A549 (cell line): ENCODE measurements around the gene TLR2. TPM values are rescaled to one million over a fixed set of nuclear protein-coding genes. Genes with fewer than 3 reads are reported as not detected.

Source experiments
- ATAC-seq, 2 experiments: fragments of 200-7000 bp in 1 of 2; fragments of >200 bp in 1 of 2; cut with Nextera tagmentation in 1 of 2; cut with Tn5 transposase in 1 of 2; 3 replicates each; pipeline versions ENCODE4 v1.8.0 to v1.9.1; 2018 to 2020; ENCODE audit warnings: mild to moderate bottlenecking in 1 of 2, moderate library complexity in 1 of 2
- CTCF ChIA-PET: fragments of 300-600 bp; sonication (Branson Sonifier 250); formaldehyde crosslinking; extraction: SDS; loops from one replicate; lab custom pipeline; 2021; ENCODE audit warnings: antibody characterized with exemption, inconsistent platforms; lab: Yijun Ruan, JAX
- POLR2A ChIA-PET: fragments of 350-600 bp; formaldehyde crosslinking; extraction: SDS; loops from one replicate; lab custom pipeline; 2021; ENCODE audit warnings: antibody characterized with exemption, inconsistent platforms; lab: Yijun Ruan, JAX
- DNase-seq, 2 experiments: peaks; one replicate each; pipeline versions ENCODE4 v3.0.0 to v3.0.0-alpha.2; 2011 to 2016; ENCODE audit warnings: low read depth in 1 of 2, low spot score in 1 of 2
- FAIRE-seq: peaks from 2 replicates; lab custom pipeline; 2011; peaks lifted over from hg19 to GRCh38; lab: Jason Lieb, UNC
- H3K27ac ChIP-seq, 2 experiments: fragments of >200 bp; sonication (Bioruptor Twin); formaldehyde crosslinking; 3 replicates each; pipeline ENCODE4 v1.5.1; 2016 to 2017
- H3K4me1 ChIP-seq: fragments of >200 bp; sonication (Bioruptor Twin); formaldehyde crosslinking; 3 replicates; pipeline ENCODE4 v1.6.1; 2016
- H3K4me2 ChIP-seq: fragments of >200 bp; sonication (Bioruptor Twin); formaldehyde crosslinking; 3 replicates; pipeline ENCODE4 v1.6.1; 2016
- H3K4me3 ChIP-seq: fragments of >200 bp; sonication (Bioruptor Twin); formaldehyde crosslinking; 3 replicates; pipeline ENCODE4 v1.5.1; 2016
- H3K9me3 ChIP-seq: fragments of >200 bp; sonication (Bioruptor Twin); formaldehyde crosslinking; 3 replicates; pipeline ENCODE4 v1.6.1; 2016
- BCL3 ChIP-seq: fragments of >200 bp; sonication (Bioruptor Twin); formaldehyde crosslinking; IDR thresholded peaks from 3 replicates; pipeline ENCODE4 v1.6.1; 2016
- CBX2 ChIP-seq: fragments of 200-600 bp; sonication (generic); IDR thresholded peaks from 2 replicates; pipeline ENCODE4 v1.6.1; 2016; ENCODE audit warnings: low read depth, mild to moderate bottlenecking, borderline replicate concordance
- CBX8 ChIP-seq: fragments of 200-600 bp; sonication (generic); IDR thresholded peaks from 2 replicates; pipeline ENCODE4 v1.6.1; 2016
- CEBPB ChIP-seq, 2 experiments: fragments of >200 bp in 1 of 2; sonication (Bioruptor Twin) in 1 of 2; formaldehyde crosslinking in 1 of 2; IDR thresholded peaks; 2 replicates each; pipeline ENCODE4 v1.6.1; 2012 to 2016
- CHD4 ChIP-seq: fragments of 200-600 bp; sonication (generic); IDR thresholded peaks from 2 replicates; pipeline ENCODE4 v1.6.1; 2016; ENCODE audit warnings: antibody characterized with exemption, mild to moderate bottlenecking, borderline replicate concordance
- EHF ChIP-seq: fragments of 250-450 bp; sonication (Bioruptor Pico); IDR thresholded peaks from 2 replicates; pipeline ENCODE4 v1.5.0; 2020; ENCODE audit warnings: mild to moderate bottlenecking
- ESRRA ChIP-seq: fragments of 150-350 bp; IDR thresholded peaks from 2 replicates; pipeline ENCODE4 v1.6.1; 2014; ENCODE audit warnings: mild to moderate bottlenecking, low read length, borderline replicate concordance
- FOSL2 ChIP-seq, 2 experiments: fragments of 450-650 bp in 1 of 2; fragments of >200 bp in 1 of 2; sonication (Bioruptor Twin) in 1 of 2; formaldehyde crosslinking; IDR thresholded peaks; 2 replicates each; pipeline versions ENCODE4 v1.5.0 to v1.6.1; 2016 to 2020; ENCODE audit warnings: mild to moderate bottlenecking in 1 of 2, moderate library complexity in 1 of 2
- FOXS1 ChIP-seq: fragments of 250-450 bp; sonication (Bioruptor Pico); IDR thresholded peaks from 2 replicates; pipeline ENCODE4 v1.5.0; 2020; ENCODE audit warnings: mild to moderate bottlenecking, moderate library complexity
- HEYL ChIP-seq: fragments of 250-450 bp; sonication (Bioruptor Pico); IDR thresholded peaks from 2 replicates; pipeline ENCODE4 v1.8.0; 2021; ENCODE audit warnings: mild to moderate bottlenecking, moderate library complexity
- JUN ChIP-seq, 2 experiments: fragments of >200 bp; sonication (Bioruptor Twin); formaldehyde crosslinking; IDR thresholded peaks; 2 replicates in 1 of 2; 3 replicates in 1 of 2; pipeline ENCODE4 v1.6.1; 2016 to 2017
- JUNB ChIP-seq: fragments of >200 bp; sonication (Bioruptor Twin); formaldehyde crosslinking; IDR thresholded peaks from 2 replicates; pipeline ENCODE4 v1.6.1; 2016
- KDM1A ChIP-seq: fragments of 200-600 bp; sonication (generic); IDR thresholded peaks from 2 replicates; pipeline ENCODE4 v1.6.1; 2016; ENCODE audit warnings: low read depth, mild to moderate bottlenecking
- MAZ ChIP-seq: fragments of 150-350 bp; IDR thresholded peaks from 2 replicates; pipeline ENCODE4 v1.6.1; 2014; ENCODE audit warnings: antibody characterized with exemption, low read depth, low read length, borderline replicate concordance
- MYC ChIP-seq: IDR thresholded peaks from 2 replicates; pipeline ENCODE4 v1.6.1; 2012; ENCODE audit warnings: mild to moderate bottlenecking, inconsistent platforms, low read length, improper control_type of control experiment, borderline replicate concordance
- NPAS2 ChIP-seq: fragments of 250-450 bp; sonication (Bioruptor Pico); IDR thresholded peaks from 2 replicates; pipeline ENCODE4 v1.8.0; 2022; ENCODE audit warnings: mild to moderate bottlenecking, moderate library complexity, borderline replicate concordance
- POLR2A ChIP-seq: IDR thresholded peaks from 2 replicates; pipeline ENCODE4 v1.6.1; 2012; ENCODE audit warnings: mild to moderate bottlenecking, low read length
- POLR2AphosphoS2 ChIP-seq: conservative IDR thresholded peaks from 2 replicates; pipeline ENCODE4 v1.6.1; 2012; ENCODE audit warnings: low read length, improper control_type of control experiment, inconsistent platforms
- RAD21 ChIP-seq, 2 experiments: fragments of >200 bp in 1 of 2; sonication (Bioruptor Twin) in 1 of 2; formaldehyde crosslinking in 1 of 2; IDR thresholded peaks in 1 of 2; conservative IDR thresholded peaks in 1 of 2; 2 replicates in 1 of 2; 3 replicates in 1 of 2; pipeline ENCODE4 v1.6.1; 2012 to 2018; ENCODE audit warnings: inconsistent platforms in 1 of 2
- SMC3 ChIP-seq: fragments of >200 bp; sonication (Bioruptor Twin); formaldehyde crosslinking; IDR thresholded peaks from 3 replicates; pipeline ENCODE4 v1.6.1; 2018; ENCODE audit warnings: inconsistent platforms
- TFCP2L1 ChIP-seq: fragments of 250-450 bp; sonication (Bioruptor Pico); IDR thresholded peaks from 2 replicates; pipeline ENCODE4 v1.5.0; 2021; ENCODE audit warnings: mild to moderate bottlenecking
- ZNF302 ChIP-seq: fragments of 250-450 bp; sonication (Bioruptor Pico); IDR thresholded peaks from 2 replicates; pipeline ENCODE4 v1.9.0; 2021; ENCODE audit warnings: inconsistent platforms, mild to moderate bottlenecking, moderate library complexity
- WGBS: methylation state at CpG from one replicate; pipeline ENCODE4 v1.1.6; 2017; ENCODE audit errors: missing lambda C conversion rate; 5-methylcytosine and 5-hydroxymethylcytosine counted together
- polyA plus RNA-seq, 4 experiments: library from polyadenylated mRNA; depleted of rRNA in 3 of 4; stranded (reverse); fragments of >200 nt; fragmentation: RNase III in 1 of 4; extraction: RNeasy Plus Mini Kit Qiagen cat#74134 plus additional on column Dnase treatment in 1 of 4; gene quantifications; 2 replicates in 3 of 4; 3 replicates in 1 of 4; pipeline ENCODE4 v1.2.3, GENCODE V29; 2011 to 2017
- TF ChIP-seq, protein P1 (sequence below): IDR thresholded peaks from 2 replicates; pipeline ENCODE4 v1.6.1; 2012
- TF ChIP-seq, protein P2 (sequence below): fragments of >200 bp; sonication (Bioruptor Twin); formaldehyde crosslinking; IDR thresholded peaks from 2 replicates; pipeline ENCODE4 v1.6.1; 2016
- TF ChIP-seq, protein P3 (sequence below): fragments of 200-600 bp; sonication (generic); IDR thresholded peaks from 2 replicates; pipeline ENCODE4 v1.6.1; 2016; ENCODE audit warnings: antibody characterized with exemption, mild to moderate bottlenecking, moderate library complexity

Gene TLR2
- polyA plus RNA-seq, 2 of the 4 experiments (the other 2 are of a cell fraction) = 0.14 TPM; not detected in 1

GRCh38 chr4:153725831-153726154 is 41.7 kb downstream of the TLR2 start:
- no peaks in the 10 kb centered on the region for H3K9me3 ChIP-seq
- ATAC-seq (no peak), DNase-seq (no peak), FAIRE-seq (no peak)
- ChIA-PET CTCF (interaction anchor here (1.2 kb wide), 1 partner anchor 24 kb away, joined by 4 read pairs; no protein-coding TSS in a partner anchor), POLR2A (no interaction called here)
- TF ChIP-seq, protein P1, sequence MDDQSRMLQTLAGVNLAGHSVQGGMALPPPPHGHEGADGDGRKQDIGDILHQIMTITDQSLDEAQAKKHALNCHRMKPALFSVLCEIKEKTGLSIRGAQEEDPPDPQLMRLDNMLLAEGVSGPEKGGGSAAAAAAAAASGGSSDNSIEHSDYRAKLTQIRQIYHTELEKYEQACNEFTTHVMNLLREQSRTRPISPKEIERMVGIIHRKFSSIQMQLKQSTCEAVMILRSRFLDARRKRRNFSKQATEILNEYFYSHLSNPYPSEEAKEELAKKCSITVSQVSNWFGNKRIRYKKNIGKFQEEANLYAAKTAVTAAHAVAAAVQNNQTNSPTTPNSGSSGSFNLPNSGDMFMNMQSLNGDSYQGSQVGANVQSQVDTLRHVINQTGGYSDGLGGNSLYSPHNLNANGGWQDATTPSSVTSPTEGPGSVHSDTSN = no peak
- TF ChIP-seq, protein P2, sequence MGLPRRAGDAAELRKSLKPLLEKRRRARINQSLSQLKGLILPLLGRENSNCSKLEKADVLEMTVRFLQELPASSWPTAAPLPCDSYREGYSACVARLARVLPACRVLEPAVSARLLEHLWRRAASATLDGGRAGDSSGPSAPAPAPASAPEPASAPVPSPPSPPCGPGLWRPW = no peak
- TF ChIP-seq POLR2A = no peak
- no peak for TF ChIP-seq BCL3
- no peak for TF ChIP-seq MAZ
- TF ChIP-seq KDM1A = no peak
- TF ChIP-seq ZNF302 (CRISPR knock-in tag) = no peak
- no peak for TF ChIP-seq TFCP2L1 (CRISPR knock-in tag)
- TF ChIP-seq MYC = no peak
- no peak for TF ChIP-seq CEBPB (IDR thresholded peaks at IDR 0.05)
- no peak for TF ChIP-seq FOXS1 (CRISPR knock-in tag)
- no peak for TF ChIP-seq NPAS2 (CRISPR knock-in tag)
- no peak overlapping the region for H3K27ac ChIP-seq
- no peak overlapping the region for H3K4me3 ChIP-seq
- WGBS = 58% methylated on average over 1 of the region's 1 CpG
- H3K4me2 ChIP-seq = no peak overlapping the region
- no peaks in the 10 kb centered on the region for H3K4me1 ChIP-seq

DNA sequence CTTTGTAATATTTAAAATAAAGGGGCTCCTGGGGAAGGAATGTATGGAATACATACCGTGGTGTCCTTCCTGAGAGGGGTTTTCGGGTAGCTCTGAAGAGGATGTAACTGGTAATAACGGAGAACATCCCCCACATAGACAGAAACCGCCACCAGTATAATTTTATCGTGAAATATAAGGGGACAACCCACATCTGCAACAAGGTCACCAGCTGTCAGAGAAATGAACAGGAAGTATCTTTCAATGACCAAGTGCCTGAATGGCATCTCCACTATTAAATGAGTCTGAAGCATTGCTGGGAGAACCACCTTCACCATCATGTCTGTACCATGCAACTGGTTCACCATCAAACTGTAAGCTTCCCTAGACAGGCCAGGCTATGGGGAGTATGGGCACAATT is 44.1 kb downstream of the TLR2 start:
- 21% methylated on average over 5 of the region's 5 CpGs for WGBS

More for the DNA sequence above, 44.1 kb downstream of the TLR2 start:
- CTCF ChIA-PET = interaction anchor here (1.0 to 1.5 kb wide), 3 partner anchors 14 to 84 kb away, joined by 3 to 4 read pairs (median 4); no protein-coding TSS in a partner anchor
- Histone ChIP-seq H3K27ac (no peak overlapping the region), H3K4me3 (no peak overlapping the region), H3K4me2 (no peak overlapping the region), H3K9me3 (no peaks in the 10 kb centered on the region), H3K4me1 (no peaks in the 10 kb centered on the region)
- FAIRE-seq = no peak
- no peak for DNase-seq
- POLR2A ChIA-PET = no interaction called here
- ATAC-seq = no peak
- TF ChIP-seq JUNB (no peak), CBX8 (no peak), CHD4 (no peak), KDM1A (no peak), EHF (no peak), JUN (IDR thresholded peaks at IDR 0.05) (no peak), HEYL (CRISPR knock-in tag) (no peak), FOSL2 (IDR thresholded peaks at IDR 0.05) (no peak), FOSL2 (CRISPR knock-in tag; IDR thresholded peaks at IDR 0.05) (no peak), SMC3 (no peak), CBX2 (no peak), RAD21 (conservative IDR thresholded peaks at IDR 0.05 in 1 of 2, IDR thresholded peaks at IDR 0.05 in 1 of 2) (no peak), ESRRA (no peak), POLR2AphosphoS2 (no peak)
- TF ChIP-seq, protein P3, sequence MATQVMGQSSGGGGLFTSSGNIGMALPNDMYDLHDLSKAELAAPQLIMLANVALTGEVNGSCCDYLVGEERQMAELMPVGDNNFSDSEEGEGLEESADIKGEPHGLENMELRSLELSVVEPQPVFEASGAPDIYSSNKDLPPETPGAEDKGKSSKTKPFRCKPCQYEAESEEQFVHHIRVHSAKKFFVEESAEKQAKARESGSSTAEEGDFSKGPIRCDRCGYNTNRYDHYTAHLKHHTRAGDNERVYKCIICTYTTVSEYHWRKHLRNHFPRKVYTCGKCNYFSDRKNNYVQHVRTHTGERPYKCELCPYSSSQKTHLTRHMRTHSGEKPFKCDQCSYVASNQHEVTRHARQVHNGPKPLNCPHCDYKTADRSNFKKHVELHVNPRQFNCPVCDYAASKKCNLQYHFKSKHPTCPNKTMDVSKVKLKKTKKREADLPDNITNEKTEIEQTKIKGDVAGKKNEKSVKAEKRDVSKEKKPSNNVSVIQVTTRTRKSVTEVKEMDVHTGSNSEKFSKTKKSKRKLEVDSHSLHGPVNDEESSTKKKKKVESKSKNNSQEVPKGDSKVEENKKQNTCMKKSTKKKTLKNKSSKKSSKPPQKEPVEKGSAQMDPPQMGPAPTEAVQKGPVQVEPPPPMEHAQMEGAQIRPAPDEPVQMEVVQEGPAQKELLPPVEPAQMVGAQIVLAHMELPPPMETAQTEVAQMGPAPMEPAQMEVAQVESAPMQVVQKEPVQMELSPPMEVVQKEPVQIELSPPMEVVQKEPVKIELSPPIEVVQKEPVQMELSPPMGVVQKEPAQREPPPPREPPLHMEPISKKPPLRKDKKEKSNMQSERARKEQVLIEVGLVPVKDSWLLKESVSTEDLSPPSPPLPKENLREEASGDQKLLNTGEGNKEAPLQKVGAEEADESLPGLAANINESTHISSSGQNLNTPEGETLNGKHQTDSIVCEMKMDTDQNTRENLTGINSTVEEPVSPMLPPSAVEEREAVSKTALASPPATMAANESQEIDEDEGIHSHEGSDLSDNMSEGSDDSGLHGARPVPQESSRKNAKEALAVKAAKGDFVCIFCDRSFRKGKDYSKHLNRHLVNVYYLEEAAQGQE = no peak
